IPS-NIHi7 (cell line): ENCODE measurements around the gene RGS13.

ENCODE experiments used
- DNase-seq: peaks from one replicate; pipeline ENCODE4 v3.0.0; 2012; ENCODE audit warnings: mixed read lengths; ENCODE audit errors: extremely low spot score

The RGS13 gene

GRCh38 chr1:192635939-192636338 is at the start of gene RGS13:
Gene RGS13 (plus strand): TSS chr1:192636147. CDS start chr1:192644335, 8,188 bp downstream.
- DNase-seq = no peak

- no peak for DNase-seq
Observed at GRCh38 chr1:192587386-192588266, 48.3 kb upstream of the RGS13 start.

- DNase-seq = no peak
Observed at GRCh38 chr1:192588546-192588945, 47.4 kb upstream of the RGS13 start.

- no peak for DNase-seq
Observed at GRCh38 chr1:192589813-192590212, 46.1 kb upstream of the RGS13 start.

- DNase-seq = no peak
Observed at GRCh38 chr1:192592517-192592916, 43.4 kb upstream of the RGS13 start.

- no peak for DNase-seq
Observed at GRCh38 chr1:192592981-192593708, 42.8 kb upstream of the RGS13 start.

- no peak for DNase-seq
Observed at GRCh38 chr1:192595299-192595698, 40.6 kb upstream of the RGS13 start.

- no peak for DNase-seq
Observed at GRCh38 chr1:192598589-192598988, 37.4 kb upstream of the RGS13 start.

- DNase-seq = no peak
Observed at GRCh38 chr1:192600275-192600674, 35.7 kb upstream of the RGS13 start.

GRCh38 chr1:192601143-192601542 is 34.8 kb upstream of the RGS13 start:
- no peak for DNase-seq

GRCh38 chr1:192601567-192601966 is 34.4 kb upstream of the RGS13 start:
- DNase-seq = no peak

- DNase-seq = no peak
Observed at GRCh38 chr1:192602757-192603156, 33.2 kb upstream of the RGS13 start.

- DNase-seq = no peak
Observed at GRCh38 chr1:192603218-192603787, 32.6 kb upstream of the RGS13 start.

- no peak for DNase-seq
Observed at GRCh38 chr1:192604979-192605620, 30.8 kb upstream of the RGS13 start.

GRCh38 chr1:192608671-192609070 is 27.3 kb upstream of the RGS13 start:
- no peak for DNase-seq

GRCh38 chr1:192609110-192610079 is 26.6 kb upstream of the RGS13 start:
- DNase-seq = no peak

- DNase-seq = no peak
Observed at GRCh38 chr1:192610112-192610889, 25.6 kb upstream of the RGS13 start.

- DNase-seq = no peak
Observed at GRCh38 chr1:192615055-192615454, 20.9 kb upstream of the RGS13 start.

- DNase-seq = no peak
Observed at GRCh38 chr1:192620071-192620635, 15.8 kb upstream of the RGS13 start.
